ENCODE results near the gene SYNDIG1. TPM values are rescaled to one million over a fixed set of nuclear protein-coding genes. Genes with fewer than 3 reads are reported as not detected.

The SYNDIG1 gene
- total RNA-seq, 1 donor from 2014 or later: 5.6 TPM

- Mint-ChIP-seq H3K27ac (ENCODE audit: unreplicated experiment) (no peak overlapping the region), H3K36me3 (ENCODE audit: low read depth) (no peaks in the 10 kb centered on the region), H3K9me3 (ENCODE audit: low read depth) (no peaks in the 10 kb centered on the region), H3K4me1 (ENCODE audit: low read depth) (peaks cover 35% of the 10 kb centered on the region), H3K4me3 (ENCODE audit: unreplicated experiment) (no peak overlapping the region), H3K27me3 (ENCODE audit: low read depth) (peaks cover 11% of the 10 kb centered on the region)
- no peak for TF ChIP-seq CTCF (IDR thresholded peaks at IDR 0.05)
- no peak for DNase-seq (ENCODE audit: low spot score)
These were observed 4.2 kb downstream of the SYNDIG1 start for GRCh38 chr20:24473435-24474223.

- peak; percentile 54 for DNase-seq (ENCODE audit: low spot score)
- peaks cover 2% of the 10 kb centered on the region for H3K27me3 Mint-ChIP-seq (ENCODE audit: low read depth)
- no peak overlapping the region for H3K4me3 Mint-ChIP-seq (ENCODE audit: unreplicated experiment)
- H3K9me3 Mint-ChIP-seq (ENCODE audit: low read depth): no peaks in the 10 kb centered on the region
- H3K36me3 Mint-ChIP-seq (ENCODE audit: low read depth): no peaks in the 10 kb centered on the region
- TF ChIP-seq CTCF (IDR thresholded peaks at IDR 0.05): no peak
- peaks cover 23% of the 10 kb centered on the region for H3K4me1 Mint-ChIP-seq (ENCODE audit: low read depth)
- H3K27ac Mint-ChIP-seq (ENCODE audit: unreplicated experiment): no peak overlapping the region
These were observed 8.6 kb downstream of the SYNDIG1 start for GRCh38 chr20:24477831-24478547.

GRCh38 chr20:24478584-24478983 lies 9.2 kb downstream of the SYNDIG1 start:
- Mint-ChIP-seq H3K27ac (ENCODE audit: unreplicated experiment) (no peak overlapping the region), H3K36me3 (ENCODE audit: low read depth) (no peaks in the 10 kb centered on the region), H3K4me1 (ENCODE audit: low read depth) (peaks cover 17% of the 10 kb centered on the region), H3K4me3 (ENCODE audit: unreplicated experiment) (no peak overlapping the region), H3K9me3 (ENCODE audit: low read depth) (no peaks in the 10 kb centered on the region), H3K27me3 (ENCODE audit: low read depth) (peaks cover 2% of the 10 kb centered on the region)
- no peak for DNase-seq (ENCODE audit: low spot score)
- TF ChIP-seq CTCF (IDR thresholded peaks at IDR 0.05): no peak

- no peaks in the 10 kb centered on the region for H3K9me3 Mint-ChIP-seq (ENCODE audit: low read depth)
- H3K36me3 Mint-ChIP-seq (ENCODE audit: low read depth): no peaks in the 10 kb centered on the region
- peaks cover 4% of the 10 kb centered on the region for H3K27me3 Mint-ChIP-seq (ENCODE audit: low read depth)
- TF ChIP-seq CTCF (IDR thresholded peaks at IDR 0.05): no peak
- DNase-seq (ENCODE audit: low spot score): peak; percentile 52
- H3K27ac Mint-ChIP-seq (ENCODE audit: unreplicated experiment): no peak overlapping the region
- peaks cover 13% of the 10 kb centered on the region for H3K4me1 Mint-ChIP-seq (ENCODE audit: low read depth)
- no peak overlapping the region for H3K4me3 Mint-ChIP-seq (ENCODE audit: unreplicated experiment)
These were observed 9.7 kb downstream of the SYNDIG1 start for GRCh38 chr20:24479106-24479505.

- peak; percentile 68 for DNase-seq (ENCODE audit: low spot score)
- no peak overlapping the region for H3K27ac Mint-ChIP-seq (ENCODE audit: unreplicated experiment)
- no peak for TF ChIP-seq CTCF (IDR thresholded peaks at IDR 0.05)
- H3K36me3 Mint-ChIP-seq (ENCODE audit: low read depth): no peaks in the 10 kb centered on the region
- H3K4me1 Mint-ChIP-seq (ENCODE audit: low read depth): peaks cover 11% of the 10 kb centered on the region
- H3K27me3 Mint-ChIP-seq (ENCODE audit: low read depth): peaks cover 3% of the 10 kb centered on the region
- no peak overlapping the region for H3K4me3 Mint-ChIP-seq (ENCODE audit: unreplicated experiment)
- H3K9me3 Mint-ChIP-seq (ENCODE audit: low read depth): no peaks in the 10 kb centered on the region
These were observed 10.2 kb downstream of the SYNDIG1 start for GRCh38 chr20:24479595-24479994.
